HEK293 (cell line): Measurements from ENCODE around the gene ELAVL3.
A peak's percentile ranks its signal among the peaks of the same experiment; 100 is the strongest.

ENCODE experiments used
- BCL11B ChIP-seq: fragments of 450-650 bp; formaldehyde crosslinking; IDR thresholded peaks from 2 replicates; pipeline ENCODE4 v1.5.1; 2016; ENCODE audit warnings: low read depth, missing biosample characterization, missing genetic modification characterization
- KLF8 ChIP-seq: fragments of 450-650 bp; formaldehyde crosslinking; IDR thresholded peaks from 2 replicates; pipeline ENCODE4 v1.5.1; 2016; ENCODE audit warnings: missing biosample characterization, missing genetic modification characterization
- MYNN ChIP-seq: fragments of 450-650 bp; formaldehyde crosslinking; IDR thresholded peaks from 2 replicates; pipeline ENCODE4 v1.5.1; 2016; ENCODE audit warnings: missing biosample characterization, missing genetic modification characterization, borderline replicate concordance
- PBX3 ChIP-seq: sonication (generic); formaldehyde crosslinking; IDR thresholded peaks from 2 replicates; pipeline ENCODE4 v1.8.1; 2022; ENCODE audit warnings: mild to moderate bottlenecking, moderate library complexity, missing genetic modification reagents
- PRDM10 ChIP-seq: fragments of 450-650 bp; formaldehyde crosslinking; IDR thresholded peaks from 2 replicates; pipeline ENCODE4 v1.5.1; 2016; ENCODE audit warnings: missing biosample characterization, missing genetic modification characterization
- PRDM4 ChIP-seq: fragments of 450-650 bp; formaldehyde crosslinking; IDR thresholded peaks from 2 replicates; pipeline ENCODE4 v1.5.1; 2017; ENCODE audit warnings: missing biosample characterization, missing genetic modification characterization
- SP3 ChIP-seq: fragments of 450-650 bp; formaldehyde crosslinking; IDR thresholded peaks from 2 replicates; pipeline ENCODE4 v1.5.1; 2016; ENCODE audit warnings: missing biosample characterization, missing genetic modification characterization
- SP7 ChIP-seq: fragments of 450-650 bp; formaldehyde crosslinking; IDR thresholded peaks from 2 replicates; pipeline ENCODE4 v1.5.1; 2016; ENCODE audit warnings: missing biosample characterization, missing genetic modification characterization
- ZNF140 ChIP-seq: fragments of 450-650 bp; formaldehyde crosslinking; IDR thresholded peaks from 2 replicates; pipeline ENCODE4 v1.5.1; 2016; ENCODE audit warnings: missing biosample characterization, missing genetic modification characterization
- ZNF2 ChIP-seq: fragments of 450-650 bp; formaldehyde crosslinking; IDR thresholded peaks from 2 replicates; pipeline ENCODE4 v1.5.1; 2016; ENCODE audit warnings: missing biosample characterization, missing genetic modification characterization
- ZNF239 ChIP-seq: fragments of 450-650 bp; formaldehyde crosslinking; IDR thresholded peaks from 2 replicates; pipeline ENCODE4 v1.5.1; 2016; ENCODE audit warnings: missing biosample characterization, missing genetic modification characterization
- ZNF521 ChIP-seq: fragments of 450-650 bp; formaldehyde crosslinking; IDR thresholded peaks from 2 replicates; pipeline ENCODE4 v1.5.1; 2017; ENCODE audit warnings: missing biosample characterization, mild to moderate bottlenecking, missing genetic modification characterization
- ZNF629 ChIP-seq: fragments of 450-650 bp; formaldehyde crosslinking; IDR thresholded peaks from 2 replicates; pipeline ENCODE4 v1.5.1; 2017; ENCODE audit warnings: missing biosample characterization, missing genetic modification characterization
- ZNF639 ChIP-seq: fragments of 450-650 bp; formaldehyde crosslinking; IDR thresholded peaks from 2 replicates; pipeline ENCODE4 v1.5.1; 2016; ENCODE audit warnings: missing biosample characterization, missing genetic modification characterization
- ZXDB ChIP-seq: fragments of 450-650 bp; formaldehyde crosslinking; IDR thresholded peaks from 2 replicates; pipeline ENCODE4 v1.5.1; 2016; ENCODE audit warnings: missing biosample characterization, missing genetic modification characterization
- TF ChIP-seq, protein P1 (sequence below): fragments of 450-650 bp; formaldehyde crosslinking; IDR thresholded peaks from 2 replicates; pipeline ENCODE4 v1.5.1; 2016; ENCODE audit warnings: missing biosample characterization, missing genetic modification characterization, borderline replicate concordance
- TF ChIP-seq, protein P2 (sequence below): fragments of 450-650 bp; formaldehyde crosslinking; conservative IDR thresholded peaks from 2 replicates; pipeline ENCODE4 v1.5.1; 2016; ENCODE audit warnings: low read depth, missing biosample characterization, missing genetic modification characterization
- TF ChIP-seq, protein P3 (sequence below): fragments of 450-650 bp; formaldehyde crosslinking; IDR thresholded peaks from 2 replicates; pipeline ENCODE4 v1.5.1; 2016; ENCODE audit warnings: missing biosample characterization, missing genetic modification characterization

Gene ELAVL3

DNA sequence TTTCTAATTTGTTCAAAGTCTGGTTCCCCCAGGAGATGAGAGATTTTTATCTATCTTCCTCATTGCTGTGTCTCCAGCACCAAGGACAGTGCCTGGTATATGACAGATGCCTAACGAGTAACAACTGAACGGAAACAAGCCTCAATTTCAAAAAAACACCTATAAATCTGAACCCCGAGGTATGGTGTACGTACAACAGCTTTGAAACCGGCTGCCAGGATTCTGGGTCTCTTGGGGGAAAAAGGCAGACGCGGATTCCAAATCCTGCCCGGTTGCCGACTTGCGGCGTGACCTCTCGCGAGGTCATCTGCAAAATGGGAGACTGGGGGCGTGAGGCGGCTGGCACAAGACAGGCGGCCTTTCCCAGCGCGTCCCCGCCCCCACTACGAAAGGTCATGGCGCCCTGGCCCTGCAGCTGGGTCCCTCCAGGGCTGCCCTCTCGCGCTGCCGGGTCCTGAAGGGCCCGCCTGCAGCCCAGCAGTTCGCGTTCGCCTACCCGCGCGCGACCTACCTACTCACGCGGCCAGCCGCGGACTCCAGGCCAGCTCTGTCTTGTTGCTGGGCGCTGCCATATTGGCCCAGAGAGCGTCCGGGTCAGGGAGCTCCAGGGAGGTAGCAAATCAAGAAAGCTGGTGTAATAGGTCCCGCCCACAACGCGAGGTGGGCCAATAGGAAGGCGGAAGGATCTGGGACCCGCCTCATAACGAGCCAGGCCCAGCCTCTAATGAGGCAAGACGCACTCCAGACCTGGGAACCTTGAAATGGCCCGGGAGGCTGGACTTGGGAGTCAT lies 47.9 kb upstream of the ELAVL3 start, which contains the start of gene ECSIT (continued):
- peak; percentile 68; the same call in 1 of the 2 replicates for TF ChIP-seq PRDM10 (tag by site-specific recombination)
- TF ChIP-seq KLF8 (tag by site-specific recombination), result peak; percentile 41; the same call in 1 of the 2 replicates
- TF ChIP-seq, protein P1, sequence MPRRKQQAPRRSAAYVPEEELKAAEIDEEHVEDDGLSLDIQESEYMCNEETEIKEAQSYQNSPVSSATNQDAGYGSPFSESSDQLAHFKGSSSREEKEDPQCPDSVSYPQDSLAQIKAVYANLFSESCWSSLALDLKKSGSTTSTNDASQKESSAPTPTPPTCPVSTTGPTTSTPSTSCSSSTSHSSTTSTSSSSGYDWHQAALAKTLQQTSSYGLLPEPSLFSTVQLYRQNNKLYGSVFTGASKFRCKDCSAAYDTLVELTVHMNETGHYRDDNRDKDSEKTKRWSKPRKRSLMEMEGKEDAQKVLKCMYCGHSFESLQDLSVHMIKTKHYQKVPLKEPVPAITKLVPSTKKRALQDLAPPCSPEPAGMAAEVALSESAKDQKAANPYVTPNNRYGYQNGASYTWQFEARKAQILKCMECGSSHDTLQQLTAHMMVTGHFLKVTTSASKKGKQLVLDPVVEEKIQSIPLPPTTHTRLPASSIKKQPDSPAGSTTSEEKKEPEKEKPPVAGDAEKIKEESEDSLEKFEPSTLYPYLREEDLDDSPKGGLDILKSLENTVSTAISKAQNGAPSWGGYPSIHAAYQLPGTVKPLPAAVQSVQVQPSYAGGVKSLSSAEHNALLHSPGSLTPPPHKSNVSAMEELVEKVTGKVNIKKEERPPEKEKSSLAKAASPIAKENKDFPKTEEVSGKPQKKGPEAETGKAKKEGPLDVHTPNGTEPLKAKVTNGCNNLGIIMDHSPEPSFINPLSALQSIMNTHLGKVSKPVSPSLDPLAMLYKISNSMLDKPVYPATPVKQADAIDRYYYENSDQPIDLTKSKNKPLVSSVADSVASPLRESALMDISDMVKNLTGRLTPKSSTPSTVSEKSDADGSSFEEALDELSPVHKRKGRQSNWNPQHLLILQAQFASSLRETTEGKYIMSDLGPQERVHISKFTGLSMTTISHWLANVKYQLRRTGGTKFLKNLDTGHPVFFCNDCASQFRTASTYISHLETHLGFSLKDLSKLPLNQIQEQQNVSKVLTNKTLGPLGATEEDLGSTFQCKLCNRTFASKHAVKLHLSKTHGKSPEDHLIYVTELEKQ, result no peak
- peak; percentile 91 for TF ChIP-seq SP3 (tag by site-specific recombination)
- peak; percentile 79; the same call in 1 of the 2 replicates for TF ChIP-seq ZXDB
- no peak; the same call in 1 of the 2 replicates for TF ChIP-seq PRDM4
- peak; percentile 67; the same call in 1 of the 2 replicates for TF ChIP-seq BCL11B
- peak; percentile 75; the same call in 1 of the 2 replicates for TF ChIP-seq SP7 (tag by site-specific recombination)
- TF ChIP-seq, protein P2, sequence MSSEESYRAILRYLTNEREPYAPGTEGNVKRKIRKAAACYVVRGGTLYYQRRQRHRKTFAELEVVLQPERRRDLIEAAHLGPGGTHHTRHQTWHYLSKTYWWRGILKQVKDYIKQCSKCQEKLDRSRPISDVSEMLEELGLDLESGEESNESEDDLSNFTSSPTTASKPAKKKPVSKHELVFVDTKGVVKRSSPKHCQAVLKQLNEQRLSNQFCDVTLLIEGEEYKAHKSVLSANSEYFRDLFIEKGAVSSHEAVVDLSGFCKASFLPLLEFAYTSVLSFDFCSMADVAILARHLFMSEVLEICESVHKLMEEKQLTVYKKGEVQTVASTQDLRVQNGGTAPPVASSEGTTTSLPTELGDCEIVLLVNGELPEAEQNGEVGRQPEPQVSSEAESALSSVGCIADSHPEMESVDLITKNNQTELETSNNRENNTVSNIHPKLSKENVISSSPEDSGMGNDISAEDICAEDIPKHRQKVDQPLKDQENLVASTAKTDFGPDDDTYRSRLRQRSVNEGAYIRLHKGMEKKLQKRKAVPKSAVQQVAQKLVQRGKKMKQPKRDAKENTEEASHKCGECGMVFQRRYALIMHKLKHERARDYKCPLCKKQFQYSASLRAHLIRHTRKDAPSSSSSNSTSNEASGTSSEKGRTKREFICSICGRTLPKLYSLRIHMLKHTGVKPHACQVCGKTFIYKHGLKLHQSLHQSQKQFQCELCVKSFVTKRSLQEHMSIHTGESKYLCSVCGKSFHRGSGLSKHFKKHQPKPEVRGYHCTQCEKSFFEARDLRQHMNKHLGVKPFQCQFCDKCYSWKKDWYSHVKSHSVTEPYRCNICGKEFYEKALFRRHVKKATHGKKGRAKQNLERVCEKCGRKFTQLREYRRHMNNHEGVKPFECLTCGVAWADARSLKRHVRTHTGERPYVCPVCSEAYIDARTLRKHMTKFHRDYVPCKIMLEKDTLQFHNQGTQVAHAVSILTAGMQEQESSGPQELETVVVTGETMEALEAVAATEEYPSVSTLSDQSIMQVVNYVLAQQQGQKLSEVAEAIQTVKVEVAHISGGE (tag by site-specific recombination), result peak; percentile 59; the same call in 1 of the 2 replicates
- TF ChIP-seq, protein P3, sequence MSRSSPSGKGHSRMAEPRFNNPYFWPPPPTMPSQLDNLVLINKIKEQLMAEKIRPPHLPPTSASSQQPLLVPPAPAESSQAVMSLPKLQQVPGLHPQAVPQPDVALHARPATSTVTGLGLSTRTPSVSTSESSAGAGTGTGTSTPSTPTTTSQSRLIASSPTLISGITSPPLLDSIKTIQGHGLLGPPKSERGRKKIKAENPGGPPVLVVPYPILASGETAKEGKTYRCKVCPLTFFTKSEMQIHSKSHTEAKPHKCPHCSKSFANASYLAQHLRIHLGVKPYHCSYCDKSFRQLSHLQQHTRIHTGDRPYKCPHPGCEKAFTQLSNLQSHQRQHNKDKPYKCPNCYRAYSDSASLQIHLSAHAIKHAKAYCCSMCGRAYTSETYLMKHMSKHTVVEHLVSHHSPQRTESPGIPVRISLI (tag by site-specific recombination), result no peak
- no peak for TF ChIP-seq ZNF239 (tag by site-specific recombination)
- TF ChIP-seq ZNF639, result peak; percentile 89
- TF ChIP-seq ZNF521 (tag by site-specific recombination), result no peak
- TF ChIP-seq ZNF2 (tag by site-specific recombination), result peak; percentile 48; the same call in 1 of the 2 replicates
- TF ChIP-seq PBX3 (CRISPR knock-in tag), result no peak; the same call in 1 of the 2 replicates
- TF ChIP-seq MYNN, result no peak
- TF ChIP-seq ZNF629 (tag by site-specific recombination), result peak; percentile 68; the same call in 1 of the 2 replicates
- TF ChIP-seq ZNF140 (tag by site-specific recombination), result no peak
